Liver (tissue), 3 donors: ENCODE data around the gene ZDHHC5.

Source experiments
- TAF1 ChIP-seq: conservative IDR thresholded peaks from 2 replicates; pipeline ENCODE4 v1.6.1; 2016; ENCODE audit warnings: antibody characterized with exemption, mild to moderate bottlenecking
- YY1 ChIP-seq: IDR thresholded peaks from 2 replicates; pipeline ENCODE4 v1.6.1; 2016; ENCODE audit warnings: antibody characterized with exemption, mild to moderate bottlenecking
- TF ChIP-seq, protein P1 (sequence below): fragments of 150-350 bp; IDR thresholded peaks from 2 replicates; pipeline ENCODE4 v1.5.1; 2017; ENCODE audit warnings: improper control_type of control experiment, low read depth, low read length; ENCODE audit not compliant: missing input control
- TF ChIP-seq, protein P2 (sequence below): IDR thresholded peaks from 2 replicates; pipeline ENCODE4 v1.6.1; 2016; ENCODE audit warnings: antibody characterized with exemption, mild to moderate bottlenecking
- donor health status: healthy.
- donor health status: healthy.

DNA sequence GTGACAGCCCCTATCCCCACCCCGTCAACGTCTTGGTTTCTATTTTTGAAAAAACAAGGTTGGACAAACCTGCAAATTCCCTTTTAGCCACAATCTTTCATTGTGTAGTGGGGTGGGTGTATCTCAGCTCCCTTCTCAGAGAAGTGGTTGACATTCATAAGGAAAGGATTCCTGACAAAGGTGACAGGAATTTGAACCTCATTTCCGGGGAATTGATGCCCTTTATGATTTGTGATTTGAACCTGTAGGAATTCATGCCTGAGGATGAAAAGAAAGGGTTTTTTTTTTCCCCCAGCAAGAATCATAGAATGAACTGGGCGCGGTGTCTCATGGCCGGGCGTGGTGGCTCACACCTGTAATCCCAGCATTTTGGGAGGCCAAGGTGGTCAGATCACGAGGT is 32.7 kb upstream of the ZDHHC5 start:
- TF ChIP-seq, protein P1, sequence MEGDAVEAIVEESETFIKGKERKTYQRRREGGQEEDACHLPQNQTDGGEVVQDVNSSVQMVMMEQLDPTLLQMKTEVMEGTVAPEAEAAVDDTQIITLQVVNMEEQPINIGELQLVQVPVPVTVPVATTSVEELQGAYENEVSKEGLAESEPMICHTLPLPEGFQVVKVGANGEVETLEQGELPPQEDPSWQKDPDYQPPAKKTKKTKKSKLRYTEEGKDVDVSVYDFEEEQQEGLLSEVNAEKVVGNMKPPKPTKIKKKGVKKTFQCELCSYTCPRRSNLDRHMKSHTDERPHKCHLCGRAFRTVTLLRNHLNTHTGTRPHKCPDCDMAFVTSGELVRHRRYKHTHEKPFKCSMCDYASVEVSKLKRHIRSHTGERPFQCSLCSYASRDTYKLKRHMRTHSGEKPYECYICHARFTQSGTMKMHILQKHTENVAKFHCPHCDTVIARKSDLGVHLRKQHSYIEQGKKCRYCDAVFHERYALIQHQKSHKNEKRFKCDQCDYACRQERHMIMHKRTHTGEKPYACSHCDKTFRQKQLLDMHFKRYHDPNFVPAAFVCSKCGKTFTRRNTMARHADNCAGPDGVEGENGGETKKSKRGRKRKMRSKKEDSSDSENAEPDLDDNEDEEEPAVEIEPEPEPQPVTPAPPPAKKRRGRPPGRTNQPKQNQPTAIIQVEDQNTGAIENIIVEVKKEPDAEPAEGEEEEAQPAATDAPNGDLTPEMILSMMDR = no peak
- no peak for TF ChIP-seq TAF1
- TF ChIP-seq YY1 = no peak
- TF ChIP-seq, protein P2, sequence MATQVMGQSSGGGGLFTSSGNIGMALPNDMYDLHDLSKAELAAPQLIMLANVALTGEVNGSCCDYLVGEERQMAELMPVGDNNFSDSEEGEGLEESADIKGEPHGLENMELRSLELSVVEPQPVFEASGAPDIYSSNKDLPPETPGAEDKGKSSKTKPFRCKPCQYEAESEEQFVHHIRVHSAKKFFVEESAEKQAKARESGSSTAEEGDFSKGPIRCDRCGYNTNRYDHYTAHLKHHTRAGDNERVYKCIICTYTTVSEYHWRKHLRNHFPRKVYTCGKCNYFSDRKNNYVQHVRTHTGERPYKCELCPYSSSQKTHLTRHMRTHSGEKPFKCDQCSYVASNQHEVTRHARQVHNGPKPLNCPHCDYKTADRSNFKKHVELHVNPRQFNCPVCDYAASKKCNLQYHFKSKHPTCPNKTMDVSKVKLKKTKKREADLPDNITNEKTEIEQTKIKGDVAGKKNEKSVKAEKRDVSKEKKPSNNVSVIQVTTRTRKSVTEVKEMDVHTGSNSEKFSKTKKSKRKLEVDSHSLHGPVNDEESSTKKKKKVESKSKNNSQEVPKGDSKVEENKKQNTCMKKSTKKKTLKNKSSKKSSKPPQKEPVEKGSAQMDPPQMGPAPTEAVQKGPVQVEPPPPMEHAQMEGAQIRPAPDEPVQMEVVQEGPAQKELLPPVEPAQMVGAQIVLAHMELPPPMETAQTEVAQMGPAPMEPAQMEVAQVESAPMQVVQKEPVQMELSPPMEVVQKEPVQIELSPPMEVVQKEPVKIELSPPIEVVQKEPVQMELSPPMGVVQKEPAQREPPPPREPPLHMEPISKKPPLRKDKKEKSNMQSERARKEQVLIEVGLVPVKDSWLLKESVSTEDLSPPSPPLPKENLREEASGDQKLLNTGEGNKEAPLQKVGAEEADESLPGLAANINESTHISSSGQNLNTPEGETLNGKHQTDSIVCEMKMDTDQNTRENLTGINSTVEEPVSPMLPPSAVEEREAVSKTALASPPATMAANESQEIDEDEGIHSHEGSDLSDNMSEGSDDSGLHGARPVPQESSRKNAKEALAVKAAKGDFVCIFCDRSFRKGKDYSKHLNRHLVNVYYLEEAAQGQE = no peak
